HG02870 (cell line): ENCODE results near the gene ZFAND2A.
"Not testable (repeated sequence)": the region's sequence is repeated elsewhere in the genome, so short reads cannot be mapped to it uniquely, and the experiment has no call there.

Experiments
- ATAC-seq: cut with Tn5 transposase; IDR thresholded peaks from one replicate; pipeline ENCODE4 v1.9.1; 2021; ENCODE audit warnings: mild to moderate bottlenecking, moderate library complexity; ENCODE audit not compliant: unreplicated experiment

The ZFAND2A gene

GRCh38 chr7:1154172-1154739 is 5.7 kb downstream of the ZFAND2A start:
- no peak for ATAC-seq

- ATAC-seq = no peak
Measured at GRCh38 chr7:1152492-1152891, 7.5 kb downstream of the ZFAND2A start.

- ATAC-seq = no peak
Measured at GRCh38 chr7:1151653-1152425, 8.2 kb downstream of the ZFAND2A start.

- ATAC-seq = no peak
Measured at GRCh38 chr7:1151156-1151555, 8.8 kb downstream of the ZFAND2A start.

- ATAC-seq = no peak
Measured at GRCh38 chr7:1150400-1151002, 9.5 kb downstream of the ZFAND2A start.

- ATAC-seq = no peak
Measured at GRCh38 chr7:1149351-1149794, 10.6 kb downstream of the ZFAND2A start.

GRCh38 chr7:1147873-1148272 is 12.1 kb downstream of the ZFAND2A start:
- ATAC-seq = not testable (repeated sequence)

GRCh38 chr7:1144269-1144771 is 15.7 kb downstream of the ZFAND2A start:
- ATAC-seq = no peak

- ATAC-seq = not testable (repeated sequence)
Measured at GRCh38 chr7:1143031-1143430, 17.0 kb downstream of the ZFAND2A start.

GRCh38 chr7:1142051-1142635 is 17.9 kb downstream of the ZFAND2A start:
- ATAC-seq = no peak

- no peak for ATAC-seq
Measured at GRCh38 chr7:1141651-1142050, 18.3 kb downstream of the ZFAND2A start.

- ATAC-seq = no peak
Measured at GRCh38 chr7:1140476-1141104, 19.4 kb downstream of the ZFAND2A start.

GRCh38 chr7:1137517-1138167 is 22.4 kb downstream of the ZFAND2A start:
- ATAC-seq = peak; percentile 47

GRCh38 chr7:1136841-1137516 is 23.0 kb downstream of the ZFAND2A start:
- ATAC-seq = no peak

GRCh38 chr7:1134951-1135350 is 25.0 kb downstream of the ZFAND2A start:
- no peak for ATAC-seq

- no peak for ATAC-seq
Measured at GRCh38 chr7:1131471-1132265, 28.3 kb downstream of the ZFAND2A start.

GRCh38 chr7:1130021-1130990 is 29.7 kb downstream of the ZFAND2A start:
- no peak for ATAC-seq

GRCh38 chr7:1129431-1129830 is 30.6 kb downstream of the ZFAND2A start:
- ATAC-seq = no peak
